ENCODE results near the gene MRPL40.

The MRPL40 gene

GRCh38 chr22:19460036-19460435 is 27.7 kb downstream of the MRPL40 start:
- no peak for DNase-seq (ENCODE audit: low read depth, low spot score)
- no peak for TF ChIP-seq CTCF (IDR thresholded peaks at IDR 0.05; ENCODE audit: low read depth, low read length)
- in situ Hi-C loops (cut with HindIII; ENCODE audit: low sequenced_read_pairs) = no loop called here
- H3K4me3 ChIP-seq (ENCODE audit: low read depth, low read length) = no peak overlapping the region

GRCh38 chr22:19461506-19461905 is 29.2 kb downstream of the MRPL40 start:
- in situ Hi-C loops (cut with HindIII; ENCODE audit: low sequenced_read_pairs) = no loop called here
- no peak for TF ChIP-seq CTCF (IDR thresholded peaks at IDR 0.05; ENCODE audit: low read depth, low read length)
- no peak overlapping the region for H3K4me3 ChIP-seq (ENCODE audit: low read depth, low read length)
- no peak for DNase-seq (ENCODE audit: low read depth, low spot score)

- in situ Hi-C loops (cut with HindIII; ENCODE audit: low sequenced_read_pairs) = no loop called here
- no peak for TF ChIP-seq CTCF (IDR thresholded peaks at IDR 0.05; ENCODE audit: low read depth, low read length)
- no peak for DNase-seq (ENCODE audit: low read depth, low spot score)
- H3K4me3 ChIP-seq (ENCODE audit: low read depth, low read length) = no peak overlapping the region
These were observed 30.7 kb downstream of the MRPL40 start for GRCh38 chr22:19463008-19463407.

GRCh38 chr22:19463491-19464469 is 31.4 kb downstream of the MRPL40 start:
- TF ChIP-seq CTCF (IDR thresholded peaks at IDR 0.05; ENCODE audit: low read depth, low read length) = no peak
- in situ Hi-C loops (cut with HindIII; ENCODE audit: low sequenced_read_pairs) = no loop called here
- H3K4me3 ChIP-seq (ENCODE audit: low read depth, low read length) = no peak overlapping the region
- DNase-seq (ENCODE audit: low read depth, low spot score) = peak; percentile 9

GRCh38 chr22:19464546-19464945 is 32.2 kb downstream of the MRPL40 start:
- TF ChIP-seq CTCF (IDR thresholded peaks at IDR 0.05; ENCODE audit: low read depth, low read length) = no peak
- no peak for DNase-seq (ENCODE audit: low read depth, low spot score)
- H3K4me3 ChIP-seq (ENCODE audit: low read depth, low read length) = no peak overlapping the region
- in situ Hi-C loops (cut with HindIII; ENCODE audit: low sequenced_read_pairs) = no loop called here

GRCh38 chr22:19464975-19465374 is 32.6 kb downstream of the MRPL40 start:
- TF ChIP-seq CTCF (IDR thresholded peaks at IDR 0.05; ENCODE audit: low read depth, low read length) = no peak
- H3K4me3 ChIP-seq (ENCODE audit: low read depth, low read length) = no peak overlapping the region
- in situ Hi-C loops (cut with HindIII; ENCODE audit: low sequenced_read_pairs) = no loop called here
- no peak for DNase-seq (ENCODE audit: low read depth, low spot score)
